CD4-positive, alpha-beta T cell (primary cell): ENCODE results near the gene SRBD1. TPM values are rescaled to one million over a fixed set of nuclear protein-coding genes. Genes with fewer than 3 reads are reported as not detected.

Source experiments
- ATAC-seq: fragments of 200-7000 bp; cut with Tn5 transposase; one replicate; pipeline ENCODE4 v1.10.0; 2022; ENCODE audit warnings: mild to moderate bottlenecking; ENCODE audit not compliant: poor library complexity
- CTCF ChIA-PET: fragments of 350-600 bp; sonication (Branson Sonifier 250); formaldehyde crosslinking; loops from one replicate; lab custom pipeline; 2021; ENCODE audit warnings: antibody characterized with exemption, inconsistent platforms; lab: Charles Lee
- POLR2A ChIA-PET: fragments of 350-600 bp; sonication (Branson Sonifier 250); formaldehyde crosslinking; loops from one replicate; lab custom pipeline; 2021; ENCODE audit warnings: antibody characterized with exemption, inconsistent platforms; lab: Charles Lee
- DNase-seq, 14 experiments: peaks; one replicate each; pipeline ENCODE4 v3.0.0-alpha.2; 2013 to 2020; ENCODE audit warnings: mixed read lengths in 2 of 14
- H3K27ac ChIP-seq, 2 donors: one replicate each; pipeline versions ENCODE4 v1.5.1 to v1.7.0; 2013; ENCODE audit warnings: low read length in 2 of 2, low read depth in 1 of 2, mild to moderate bottlenecking in 1 of 2
- H3K27me3 ChIP-seq, 2 experiments: 1 replicate in 1 of 2; 2 replicates in 1 of 2; pipeline versions ENCODE4 v1.6.1 to v1.7.0; 2013; ENCODE audit warnings: low read length in 2 of 2, control low read depth in 1 of 2, mild to moderate bottlenecking in 1 of 2, moderate library complexity in 1 of 2; ENCODE audit not compliant: insufficient read depth in 2 of 2, control insufficient read depth in 1 of 2
- H3K36me3 ChIP-seq: one replicate; pipeline ENCODE4 v1.6.1; 2013; ENCODE audit warnings: low read length, control low read depth; ENCODE audit not compliant: insufficient read depth
- H3K4me1 ChIP-seq: one replicate; pipeline ENCODE4 v1.6.1; 2013; ENCODE audit warnings: low read length, control low read depth; ENCODE audit not compliant: insufficient read depth
- H3K4me3 ChIP-seq: one replicate; pipeline ENCODE4 v1.5.1; 2013; ENCODE audit warnings: mild to moderate bottlenecking, low read length, moderate library complexity
- H3K9me3 ChIP-seq, 2 experiments: 1 replicate in 1 of 2; 2 replicates in 1 of 2; pipeline versions ENCODE4 v1.6.1 to v1.7.0; 2013; ENCODE audit warnings: low read length in 2 of 2, mild to moderate bottlenecking in 2 of 2, control low read depth in 1 of 2, moderate library complexity in 1 of 2; ENCODE audit not compliant: control insufficient read depth in 1 of 2, insufficient read depth in 1 of 2
- H3K27ac Mint-ChIP-seq: one replicate; pipeline ENCODE4 v1.8.0; 2020; ENCODE audit warnings: mixed read lengths
- H3K27me3 Mint-ChIP-seq: one replicate; pipeline ENCODE4 v1.8.0; 2021; ENCODE audit warnings: mixed read lengths
- H3K36me3 Mint-ChIP-seq: one replicate; pipeline ENCODE4 v1.8.0; 2021; ENCODE audit warnings: low read depth, mixed read lengths
- H3K4me1 Mint-ChIP-seq: one replicate; pipeline ENCODE4 v1.8.0; 2021; ENCODE audit warnings: low read depth, mixed read lengths
- H3K4me3 Mint-ChIP-seq: one replicate; pipeline ENCODE4 v1.8.0; 2020; ENCODE audit warnings: mild to moderate bottlenecking, mixed read lengths
- H3K9me3 Mint-ChIP-seq: one replicate; pipeline ENCODE4 v1.8.0; 2020; ENCODE audit warnings: mixed read lengths
- CTCF ChIP-seq: fragments of 200-600 bp; IDR thresholded peaks from one replicate; pipeline ENCODE4 v1.8.0; 2022; ENCODE audit warnings: antibody characterized with exemption, mild to moderate bottlenecking
- intact Hi-C, 2 experiments: fragments of 100-400 bp; cut with DNase I in 1 of 2; cut with micrococcal nuclease in 1 of 2; formaldehyde crosslinking; loops; one replicate each; pipeline versions ENCODE4 v1.15.1 to v1.9.0; 2023 to 2025; cut with DNase I, micrococcal nuclease
- total RNA-seq, 174 experiments: library from RNA in 2 of 174; stranded (reverse) in 2 of 174; gene quantifications; one replicate each; pipeline ENCODE4 v1.2.3 and lab custom pipeline; 2021 to 2026

SRBD1 gene
- total RNA-seq, 2 experiments from 2014 or later: 14.2 to 16.0 TPM

DNA sequence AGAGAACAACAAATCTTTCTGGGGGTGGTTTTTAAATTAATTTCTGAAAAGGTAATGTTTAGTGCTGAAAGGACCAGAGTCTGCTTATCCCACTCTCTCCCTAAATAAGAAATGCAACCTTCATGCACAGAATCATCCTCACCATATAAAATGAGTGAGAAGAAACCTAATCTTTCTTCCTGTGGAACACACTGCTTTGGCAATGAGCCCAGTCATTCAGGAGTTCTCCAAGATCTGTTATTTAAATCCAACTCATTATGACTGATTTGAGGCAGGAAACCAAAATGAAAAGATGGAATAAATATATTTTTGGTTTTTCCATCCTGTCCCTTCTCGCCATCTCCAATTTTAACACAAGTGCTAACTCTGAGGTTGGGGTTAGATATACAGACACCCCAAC, 228.3 kb downstream of the SRBD1 start:
- H3K27ac ChIP-seq: no peak overlapping the region
- Mint-ChIP-seq H3K27me3 (no peaks in the 10 kb centered on the region), H3K36me3 (no peaks in the 10 kb centered on the region), H3K4me3 (no peak overlapping the region), H3K9me3 (no peaks in the 10 kb centered on the region), H3K27ac (no peak overlapping the region), H3K4me1 (no peaks in the 10 kb centered on the region)
- DNase-seq (no peak), ATAC-seq (no peak)
- H3K27me3 ChIP-seq: no peaks in the 10 kb centered on the region
- ChIA-PET CTCF (no interaction called here), POLR2A (no interaction called here)
- peaks cover 4% of the 10 kb centered on the region for H3K36me3 ChIP-seq
- H3K4me1 ChIP-seq: no peaks in the 10 kb centered on the region
- no peaks in the 10 kb centered on the region for H3K9me3 ChIP-seq
- no peak for TF ChIP-seq CTCF
- intact Hi-C loops: no loop called here
- no peak overlapping the region for H3K4me3 ChIP-seq

DNA sequence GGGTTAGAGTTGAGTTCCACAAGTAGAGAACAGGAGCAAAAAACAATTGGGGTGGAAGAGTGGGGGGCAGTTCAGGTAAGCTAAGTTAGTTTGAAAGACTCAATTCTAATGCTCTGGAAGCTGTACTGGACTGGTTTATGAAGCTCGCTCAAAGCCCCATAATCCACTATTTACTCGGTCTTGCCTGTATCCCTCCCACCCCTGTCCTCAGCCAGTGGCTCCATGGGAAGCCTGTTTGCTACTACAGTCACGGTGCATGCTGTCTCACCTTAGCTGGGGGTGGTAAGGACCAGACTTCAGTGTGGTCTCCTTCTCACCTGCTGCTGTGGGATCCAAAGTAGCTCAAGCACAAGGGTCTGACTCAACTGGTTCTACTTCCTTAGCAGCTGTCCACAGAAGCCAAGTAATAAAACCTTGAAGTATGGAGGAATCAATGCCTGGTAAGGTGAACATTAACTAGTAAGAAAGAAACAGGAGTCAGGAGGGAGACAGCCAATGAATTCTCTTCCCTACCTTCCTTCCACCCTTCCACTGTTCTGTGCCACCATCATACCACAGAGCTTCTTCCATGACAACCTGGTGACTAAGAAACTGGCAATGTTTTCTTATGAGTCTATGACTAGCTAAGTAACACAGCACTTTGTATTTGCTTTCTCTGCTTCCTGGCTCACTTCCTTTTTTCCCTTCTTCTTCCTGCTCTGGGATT, 230.8 kb downstream of the SRBD1 start:
- Mint-ChIP-seq H3K27me3 (no peaks in the 10 kb centered on the region), H3K27ac (no peak overlapping the region), H3K36me3 (no peaks in the 10 kb centered on the region), H3K4me3 (no peak overlapping the region), H3K9me3 (no peaks in the 10 kb centered on the region), H3K4me1 (no peaks in the 10 kb centered on the region)
- ATAC-seq: no peak
- no peaks in the 10 kb centered on the region for H3K4me1 ChIP-seq
- CTCF ChIA-PET: no interaction called here
- H3K4me3 ChIP-seq: no peak overlapping the region
- H3K36me3 ChIP-seq: no peaks in the 10 kb centered on the region
- POLR2A ChIA-PET: no interaction called here
- DNase-seq: no peak
- H3K9me3 ChIP-seq: no peaks in the 10 kb centered on the region
- intact Hi-C loops: no loop called here
- H3K27me3 ChIP-seq: no peaks in the 10 kb centered on the region
- no peak for TF ChIP-seq CTCF
- H3K27ac ChIP-seq: no peak overlapping the region

DNA sequence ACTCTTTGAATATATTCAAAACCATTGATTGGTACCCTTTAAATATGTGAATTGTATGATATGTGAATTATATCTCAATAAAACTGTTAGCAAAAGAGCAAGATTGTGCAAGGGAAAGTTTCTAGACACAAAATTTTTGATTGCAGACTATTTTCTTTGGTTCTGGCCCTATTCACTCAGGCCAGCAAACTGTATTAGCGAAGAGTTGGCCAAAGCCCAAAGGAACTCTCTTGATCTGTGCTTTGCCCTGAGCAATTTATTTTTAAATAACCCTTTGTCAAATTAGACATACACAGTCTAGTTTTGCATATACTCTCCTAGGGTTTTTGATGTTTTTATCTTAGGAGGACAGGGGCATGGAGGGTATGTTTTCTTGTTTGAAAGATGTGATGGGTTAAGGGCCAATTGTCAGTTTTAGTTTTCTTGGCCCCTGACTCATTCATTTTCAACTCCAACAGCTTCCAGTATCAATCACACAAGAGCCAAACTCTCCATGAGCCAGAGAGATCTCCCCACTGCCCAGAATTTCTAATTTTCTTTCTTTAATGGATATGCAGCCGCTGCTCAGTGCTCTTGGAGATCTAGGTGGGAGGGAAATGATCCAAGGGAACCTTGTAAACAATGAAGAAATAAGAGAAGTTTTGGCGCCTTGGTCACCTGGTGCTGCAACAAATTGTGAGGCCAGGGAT, 231.5 kb downstream of the SRBD1 start:
- H3K4me3 Mint-ChIP-seq: no peak overlapping the region
- H3K27ac Mint-ChIP-seq: no peak overlapping the region
- Histone ChIP-seq H3K27me3 (no peaks in the 10 kb centered on the region), H3K4me1 (no peaks in the 10 kb centered on the region), H3K36me3 (no peaks in the 10 kb centered on the region), H3K27ac (no peak overlapping the region), H3K4me3 (no peak overlapping the region), H3K9me3 (no peaks in the 10 kb centered on the region)
- no peaks in the 10 kb centered on the region for H3K27me3 Mint-ChIP-seq
- no peaks in the 10 kb centered on the region for H3K36me3 Mint-ChIP-seq
- intact Hi-C loops: no loop called here
- TF ChIP-seq CTCF: no peak
- ATAC-seq (no peak), DNase-seq (no peak)
- no peaks in the 10 kb centered on the region for H3K4me1 Mint-ChIP-seq
- ChIA-PET POLR2A (no interaction called here), CTCF (no interaction called here)
- H3K9me3 Mint-ChIP-seq: no peaks in the 10 kb centered on the region
